ENCODE data around the gene UTS2R.
A peak's percentile ranks its signal among the peaks of the same experiment; 100 is the strongest.
"Not testable (repeated sequence)": the region's sequence is repeated elsewhere in the genome, so short reads cannot be mapped to it uniquely, and the experiment has no call there.

Gene UTS2R

GRCh38 chr17:82410014-82410716 is 38.6 kb downstream of the UTS2R start:
- DNase-seq: no peak

GRCh38 chr17:82411396-82412053 is 40.0 kb downstream of the UTS2R start:
- no peak for DNase-seq

- not testable (repeated sequence) for DNase-seq
Observed at GRCh38 chr17:82412081-82412480, 40.5 kb downstream of the UTS2R start.

GRCh38 chr17:82412535-82413520 is 41.3 kb downstream of the UTS2R start:
- DNase-seq: no peak

GRCh38 chr17:82414548-82415281 is 43.1 kb downstream of the UTS2R start:
- peak; percentile 31 to 74 (median 60) for DNase-seq

GRCh38 chr17:82415336-82415735 is 43.8 kb downstream of the UTS2R start:
- no peak for DNase-seq

GRCh38 chr17:82415786-82416185 is 44.2 kb downstream of the UTS2R start:
- no peak for DNase-seq

GRCh38 chr17:82416264-82416663 is 44.7 kb downstream of the UTS2R start:
- no peak for DNase-seq

- no peak for DNase-seq
Observed at GRCh38 chr17:82416771-82417170, 45.2 kb downstream of the UTS2R start.

- peak; percentile 79 to 99 (median 92) for DNase-seq
Observed at GRCh38 chr17:82418001-82418986, 46.7 kb downstream of the UTS2R start, which contains the start of the genes HEXD and OGFOD3. Gene HEXD (plus strand): TSS chr17:82418347. CDS start chr17:82419800, 1,453 bp downstream. Gene OGFOD3 (minus strand): TSS chr17:82418586. CDS start chr17:82418485, 101 bp downstream.

GRCh38 chr17:82419540-82419939 is 48.0 kb downstream of the UTS2R start:
- DNase-seq: no peak

GRCh38 chr17:82424001-82424862 is 52.7 kb downstream of the UTS2R start:
- peak in 5 of 6 experiments; percentile 13 to 41 (median 37) for DNase-seq

- no peak for DNase-seq
Observed at GRCh38 chr17:82424863-82425159, 53.2 kb downstream of the UTS2R start.

Measured in stimulated activated naive CD4-positive, alpha-beta T cell (primary cell).